ENCODE results near the gene CFAP77.

DNA sequence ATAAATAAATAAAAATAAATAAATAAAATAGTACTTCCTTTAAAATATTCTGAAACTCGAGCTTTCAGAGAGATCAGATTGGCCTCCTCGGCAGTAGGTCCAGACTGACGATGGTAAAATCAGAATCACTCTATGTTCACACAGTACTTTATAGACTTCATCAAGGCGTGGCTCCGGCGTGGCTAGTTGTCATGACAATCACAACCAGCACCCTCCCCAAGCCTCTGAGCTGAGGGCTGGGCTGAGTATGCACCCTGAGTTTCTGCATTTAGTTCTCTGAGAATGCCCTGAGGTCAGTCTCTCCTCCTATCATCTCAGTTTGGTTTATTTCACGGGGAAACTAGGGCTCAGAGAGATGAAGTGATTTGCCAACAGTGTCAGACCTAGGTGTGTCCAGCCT, 129.1 kb downstream of the CFAP77 start:
- no peak for TF ChIP-seq ZNF140 (CRISPR knock-in tag; IDR thresholded peaks at IDR 0.05)
- TF ChIP-seq CAMTA2 (CRISPR knock-in tag; conservative IDR thresholded peaks at IDR 0.05) = no peak
- TF ChIP-seq, protein P1, sequence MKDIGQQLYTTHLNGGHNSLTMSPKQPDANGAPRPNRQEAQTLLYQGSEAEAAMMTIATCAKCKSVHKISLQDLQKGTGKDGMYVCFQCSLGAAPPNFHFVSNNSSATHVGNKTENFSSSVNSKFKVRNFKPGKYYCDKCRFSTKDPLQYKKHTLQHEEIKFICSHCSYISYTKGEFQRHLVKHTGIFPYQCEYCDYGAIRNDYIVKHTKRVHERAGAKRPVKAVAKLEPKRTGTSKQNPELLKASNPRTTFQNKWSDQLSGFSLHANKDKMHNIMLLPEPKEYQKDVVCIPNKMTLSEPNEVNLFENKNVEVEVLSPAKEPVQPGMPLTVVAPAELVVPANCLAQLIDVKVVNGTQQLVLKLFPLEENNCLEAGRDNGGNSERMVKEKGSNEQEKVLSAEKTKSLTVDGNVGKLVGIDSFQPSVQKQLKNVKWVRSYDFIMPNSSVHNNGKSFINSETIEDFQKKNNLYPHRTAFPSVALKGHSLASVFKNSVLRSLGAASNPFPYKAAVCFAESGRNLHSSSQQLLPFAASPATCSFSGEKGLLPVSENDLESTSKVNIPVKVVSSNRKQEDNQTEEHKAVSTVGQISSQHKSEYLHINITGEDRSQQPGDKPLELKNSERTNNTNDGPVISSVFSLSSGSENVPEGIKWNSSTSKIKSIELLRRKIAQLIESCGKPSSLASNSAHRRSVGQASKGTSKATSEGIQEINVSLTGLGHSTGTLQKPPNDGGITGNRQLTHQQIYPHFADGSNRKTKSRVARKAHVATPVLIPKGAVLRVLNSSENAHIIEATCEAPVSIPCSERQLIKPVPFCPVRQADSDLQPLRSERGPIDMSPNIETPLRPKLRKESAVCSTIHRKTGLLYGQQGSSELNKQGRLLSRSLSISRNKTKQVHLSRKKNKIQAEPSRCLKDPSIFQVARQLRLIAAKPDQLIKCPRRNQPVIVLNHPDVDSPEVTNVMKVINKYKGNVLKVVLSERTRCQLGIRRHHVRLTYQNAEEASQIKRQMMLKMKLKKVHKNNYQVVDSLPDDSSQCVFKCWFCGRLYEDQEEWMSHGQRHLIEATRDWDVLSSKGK (CRISPR knock-in tag; IDR thresholded peaks at IDR 0.05) = no peak
- TF ChIP-seq, protein P2, sequence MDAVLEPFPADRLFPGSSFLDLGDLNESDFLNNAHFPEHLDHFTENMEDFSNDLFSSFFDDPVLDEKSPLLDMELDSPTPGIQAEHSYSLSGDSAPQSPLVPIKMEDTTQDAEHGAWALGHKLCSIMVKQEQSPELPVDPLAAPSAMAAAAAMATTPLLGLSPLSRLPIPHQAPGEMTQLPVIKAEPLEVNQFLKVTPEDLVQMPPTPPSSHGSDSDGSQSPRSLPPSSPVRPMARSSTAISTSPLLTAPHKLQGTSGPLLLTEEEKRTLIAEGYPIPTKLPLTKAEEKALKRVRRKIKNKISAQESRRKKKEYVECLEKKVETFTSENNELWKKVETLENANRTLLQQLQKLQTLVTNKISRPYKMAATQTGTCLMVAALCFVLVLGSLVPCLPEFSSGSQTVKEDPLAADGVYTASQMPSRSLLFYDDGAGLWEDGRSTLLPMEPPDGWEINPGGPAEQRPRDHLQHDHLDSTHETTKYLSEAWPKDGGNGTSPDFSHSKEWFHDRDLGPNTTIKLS (IDR thresholded peaks at IDR 0.05; ENCODE audit: borderline replicate concordance, low read depth) = no peak

Measured in K562 (cell line).